Measurements from ENCODE around the gene PCNT.

The PCNT gene

DNA sequence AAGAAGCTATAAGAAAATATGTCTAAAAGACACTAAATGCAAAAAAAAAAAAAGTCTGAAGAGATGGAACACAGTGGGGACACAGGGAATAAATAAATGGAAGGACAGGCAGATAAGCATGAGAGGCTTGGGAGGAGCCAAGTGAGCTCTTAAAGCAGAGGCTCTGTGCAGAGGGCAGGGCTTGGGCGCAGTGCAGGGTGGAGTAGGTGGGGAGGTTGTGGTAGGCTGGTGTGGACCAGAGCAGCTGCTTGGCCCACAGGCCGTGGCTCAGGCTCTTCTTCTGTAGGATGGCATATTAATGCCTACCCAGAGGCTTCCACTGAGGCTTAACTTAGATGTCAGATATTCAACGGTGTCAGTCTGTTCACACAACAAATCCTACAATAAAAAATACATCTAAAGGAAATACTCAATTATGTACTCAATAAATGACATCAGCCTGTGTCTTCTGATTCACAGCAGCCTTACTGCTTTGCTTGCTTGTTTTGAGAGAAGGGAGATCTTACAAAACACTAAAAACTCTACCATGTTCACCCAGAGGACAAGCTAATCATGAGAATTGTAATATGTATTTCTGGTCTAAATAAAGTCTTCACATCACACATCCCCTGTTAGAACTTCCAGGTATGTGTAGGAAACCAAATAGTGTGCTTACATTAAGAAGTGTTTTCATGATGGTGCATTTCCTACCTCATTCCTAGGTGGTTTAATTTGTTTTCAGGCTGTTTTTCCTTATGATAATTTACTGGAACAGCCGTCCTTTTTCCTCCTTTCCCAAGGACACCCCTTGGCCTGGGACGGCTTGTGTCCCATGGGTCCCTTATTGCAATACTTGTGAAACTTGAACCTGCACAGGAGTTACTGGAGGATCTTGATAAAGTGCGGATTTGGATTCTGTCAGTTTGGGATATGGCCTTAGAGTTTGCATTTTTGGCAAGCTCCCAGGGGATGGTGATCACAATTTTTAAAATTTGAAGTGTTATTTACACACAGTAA is 159.6 kb downstream of the PCNT start (continued):
- TF ChIP-seq, protein P1, sequence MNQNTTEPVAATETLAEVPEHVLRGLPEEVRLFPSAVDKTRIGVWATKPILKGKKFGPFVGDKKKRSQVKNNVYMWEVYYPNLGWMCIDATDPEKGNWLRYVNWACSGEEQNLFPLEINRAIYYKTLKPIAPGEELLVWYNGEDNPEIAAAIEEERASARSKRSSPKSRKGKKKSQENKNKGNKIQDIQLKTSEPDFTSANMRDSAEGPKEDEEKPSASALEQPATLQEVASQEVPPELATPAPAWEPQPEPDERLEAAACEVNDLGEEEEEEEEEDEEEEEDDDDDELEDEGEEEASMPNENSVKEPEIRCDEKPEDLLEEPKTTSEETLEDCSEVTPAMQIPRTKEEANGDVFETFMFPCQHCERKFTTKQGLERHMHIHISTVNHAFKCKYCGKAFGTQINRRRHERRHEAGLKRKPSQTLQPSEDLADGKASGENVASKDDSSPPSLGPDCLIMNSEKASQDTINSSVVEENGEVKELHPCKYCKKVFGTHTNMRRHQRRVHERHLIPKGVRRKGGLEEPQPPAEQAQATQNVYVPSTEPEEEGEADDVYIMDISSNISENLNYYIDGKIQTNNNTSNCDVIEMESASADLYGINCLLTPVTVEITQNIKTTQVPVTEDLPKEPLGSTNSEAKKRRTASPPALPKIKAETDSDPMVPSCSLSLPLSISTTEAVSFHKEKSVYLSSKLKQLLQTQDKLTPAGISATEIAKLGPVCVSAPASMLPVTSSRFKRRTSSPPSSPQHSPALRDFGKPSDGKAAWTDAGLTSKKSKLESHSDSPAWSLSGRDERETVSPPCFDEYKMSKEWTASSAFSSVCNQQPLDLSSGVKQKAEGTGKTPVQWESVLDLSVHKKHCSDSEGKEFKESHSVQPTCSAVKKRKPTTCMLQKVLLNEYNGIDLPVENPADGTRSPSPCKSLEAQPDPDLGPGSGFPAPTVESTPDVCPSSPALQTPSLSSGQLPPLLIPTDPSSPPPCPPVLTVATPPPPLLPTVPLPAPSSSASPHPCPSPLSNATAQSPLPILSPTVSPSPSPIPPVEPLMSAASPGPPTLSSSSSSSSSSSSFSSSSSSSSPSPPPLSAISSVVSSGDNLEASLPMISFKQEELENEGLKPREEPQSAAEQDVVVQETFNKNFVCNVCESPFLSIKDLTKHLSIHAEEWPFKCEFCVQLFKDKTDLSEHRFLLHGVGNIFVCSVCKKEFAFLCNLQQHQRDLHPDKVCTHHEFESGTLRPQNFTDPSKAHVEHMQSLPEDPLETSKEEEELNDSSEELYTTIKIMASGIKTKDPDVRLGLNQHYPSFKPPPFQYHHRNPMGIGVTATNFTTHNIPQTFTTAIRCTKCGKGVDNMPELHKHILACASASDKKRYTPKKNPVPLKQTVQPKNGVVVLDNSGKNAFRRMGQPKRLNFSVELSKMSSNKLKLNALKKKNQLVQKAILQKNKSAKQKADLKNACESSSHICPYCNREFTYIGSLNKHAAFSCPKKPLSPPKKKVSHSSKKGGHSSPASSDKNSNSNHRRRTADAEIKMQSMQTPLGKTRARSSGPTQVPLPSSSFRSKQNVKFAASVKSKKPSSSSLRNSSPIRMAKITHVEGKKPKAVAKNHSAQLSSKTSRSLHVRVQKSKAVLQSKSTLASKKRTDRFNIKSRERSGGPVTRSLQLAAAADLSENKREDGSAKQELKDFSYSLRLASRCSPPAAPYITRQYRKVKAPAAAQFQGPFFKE (tag by site-specific recombination; IDR thresholded peaks at IDR 0.05; ENCODE audit: borderline replicate concordance), result no peak
- TF ChIP-seq, protein P2, sequence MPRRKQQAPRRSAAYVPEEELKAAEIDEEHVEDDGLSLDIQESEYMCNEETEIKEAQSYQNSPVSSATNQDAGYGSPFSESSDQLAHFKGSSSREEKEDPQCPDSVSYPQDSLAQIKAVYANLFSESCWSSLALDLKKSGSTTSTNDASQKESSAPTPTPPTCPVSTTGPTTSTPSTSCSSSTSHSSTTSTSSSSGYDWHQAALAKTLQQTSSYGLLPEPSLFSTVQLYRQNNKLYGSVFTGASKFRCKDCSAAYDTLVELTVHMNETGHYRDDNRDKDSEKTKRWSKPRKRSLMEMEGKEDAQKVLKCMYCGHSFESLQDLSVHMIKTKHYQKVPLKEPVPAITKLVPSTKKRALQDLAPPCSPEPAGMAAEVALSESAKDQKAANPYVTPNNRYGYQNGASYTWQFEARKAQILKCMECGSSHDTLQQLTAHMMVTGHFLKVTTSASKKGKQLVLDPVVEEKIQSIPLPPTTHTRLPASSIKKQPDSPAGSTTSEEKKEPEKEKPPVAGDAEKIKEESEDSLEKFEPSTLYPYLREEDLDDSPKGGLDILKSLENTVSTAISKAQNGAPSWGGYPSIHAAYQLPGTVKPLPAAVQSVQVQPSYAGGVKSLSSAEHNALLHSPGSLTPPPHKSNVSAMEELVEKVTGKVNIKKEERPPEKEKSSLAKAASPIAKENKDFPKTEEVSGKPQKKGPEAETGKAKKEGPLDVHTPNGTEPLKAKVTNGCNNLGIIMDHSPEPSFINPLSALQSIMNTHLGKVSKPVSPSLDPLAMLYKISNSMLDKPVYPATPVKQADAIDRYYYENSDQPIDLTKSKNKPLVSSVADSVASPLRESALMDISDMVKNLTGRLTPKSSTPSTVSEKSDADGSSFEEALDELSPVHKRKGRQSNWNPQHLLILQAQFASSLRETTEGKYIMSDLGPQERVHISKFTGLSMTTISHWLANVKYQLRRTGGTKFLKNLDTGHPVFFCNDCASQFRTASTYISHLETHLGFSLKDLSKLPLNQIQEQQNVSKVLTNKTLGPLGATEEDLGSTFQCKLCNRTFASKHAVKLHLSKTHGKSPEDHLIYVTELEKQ (tag by site-specific recombination; IDR thresholded peaks at IDR 0.05; ENCODE audit: borderline replicate concordance), result no peak
- no peak for TF ChIP-seq SETDB1 (IDR thresholded peaks at IDR 0.05; ENCODE audit: insufficient read length, low read length)
- TF ChIP-seq ZNF223 (tag by site-specific recombination; IDR thresholded peaks at IDR 0.05), result no peak
- no peak for TF ChIP-seq ZFP69B (tag by site-specific recombination; IDR thresholded peaks at IDR 0.05)
- no peak for TF ChIP-seq TCF7L2 (IDR thresholded peaks at IDR 0.05; ENCODE audit: borderline replicate concordance, low read depth, low read length)
- TF ChIP-seq ZNF114 (tag by site-specific recombination; IDR thresholded peaks at IDR 0.05), result no peak
- TF ChIP-seq, protein P3, sequence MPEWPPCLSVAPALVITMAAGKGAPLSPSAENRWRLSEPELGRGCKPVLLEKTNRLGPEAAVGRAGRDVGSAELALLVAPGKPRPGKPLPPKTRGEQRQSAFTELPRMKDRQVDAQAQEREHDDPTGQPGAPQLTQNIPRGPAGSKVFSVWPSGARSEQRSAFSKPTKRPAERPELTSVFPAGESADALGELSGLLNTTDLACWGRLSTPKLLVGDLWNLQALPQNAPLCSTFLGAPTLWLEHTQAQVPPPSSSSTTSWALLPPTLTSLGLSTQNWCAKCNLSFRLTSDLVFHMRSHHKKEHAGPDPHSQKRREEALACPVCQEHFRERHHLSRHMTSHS (tag by site-specific recombination; IDR thresholded peaks at IDR 0.05), result no peak
- TF ChIP-seq, protein P4, sequence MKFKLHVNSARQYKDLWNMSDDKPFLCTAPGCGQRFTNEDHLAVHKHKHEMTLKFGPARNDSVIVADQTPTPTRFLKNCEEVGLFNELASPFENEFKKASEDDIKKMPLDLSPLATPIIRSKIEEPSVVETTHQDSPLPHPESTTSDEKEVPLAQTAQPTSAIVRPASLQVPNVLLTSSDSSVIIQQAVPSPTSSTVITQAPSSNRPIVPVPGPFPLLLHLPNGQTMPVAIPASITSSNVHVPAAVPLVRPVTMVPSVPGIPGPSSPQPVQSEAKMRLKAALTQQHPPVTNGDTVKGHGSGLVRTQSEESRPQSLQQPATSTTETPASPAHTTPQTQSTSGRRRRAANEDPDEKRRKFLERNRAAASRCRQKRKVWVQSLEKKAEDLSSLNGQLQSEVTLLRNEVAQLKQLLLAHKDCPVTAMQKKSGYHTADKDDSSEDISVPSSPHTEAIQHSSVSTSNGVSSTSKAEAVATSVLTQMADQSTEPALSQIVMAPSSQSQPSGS (tag by site-specific recombination; IDR thresholded peaks at IDR 0.05; ENCODE audit: low read depth), result no peak
- no peak for TF ChIP-seq ZNF677 (tag by site-specific recombination; IDR thresholded peaks at IDR 0.05)
- TF ChIP-seq, protein P5, sequence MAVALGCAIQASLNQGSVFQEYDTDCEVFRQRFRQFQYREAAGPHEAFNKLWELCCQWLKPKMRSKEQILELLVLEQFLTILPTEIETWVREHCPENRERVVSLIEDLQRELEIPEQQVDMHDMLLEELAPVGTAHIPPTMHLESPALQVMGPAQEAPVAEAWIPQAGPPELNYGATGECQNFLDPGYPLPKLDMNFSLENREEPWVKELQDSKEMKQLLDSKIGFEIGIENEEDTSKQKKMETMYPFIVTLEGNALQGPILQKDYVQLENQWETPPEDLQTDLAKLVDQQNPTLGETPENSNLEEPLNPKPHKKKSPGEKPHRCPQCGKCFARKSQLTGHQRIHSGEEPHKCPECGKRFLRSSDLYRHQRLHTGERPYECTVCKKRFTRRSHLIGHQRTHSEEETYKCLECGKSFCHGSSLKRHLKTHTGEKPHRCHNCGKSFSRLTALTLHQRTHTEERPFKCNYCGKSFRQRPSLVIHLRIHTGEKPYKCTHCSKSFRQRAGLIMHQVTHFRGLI (tag by site-specific recombination; IDR thresholded peaks at IDR 0.05), result no peak
- TF ChIP-seq, protein P6, sequence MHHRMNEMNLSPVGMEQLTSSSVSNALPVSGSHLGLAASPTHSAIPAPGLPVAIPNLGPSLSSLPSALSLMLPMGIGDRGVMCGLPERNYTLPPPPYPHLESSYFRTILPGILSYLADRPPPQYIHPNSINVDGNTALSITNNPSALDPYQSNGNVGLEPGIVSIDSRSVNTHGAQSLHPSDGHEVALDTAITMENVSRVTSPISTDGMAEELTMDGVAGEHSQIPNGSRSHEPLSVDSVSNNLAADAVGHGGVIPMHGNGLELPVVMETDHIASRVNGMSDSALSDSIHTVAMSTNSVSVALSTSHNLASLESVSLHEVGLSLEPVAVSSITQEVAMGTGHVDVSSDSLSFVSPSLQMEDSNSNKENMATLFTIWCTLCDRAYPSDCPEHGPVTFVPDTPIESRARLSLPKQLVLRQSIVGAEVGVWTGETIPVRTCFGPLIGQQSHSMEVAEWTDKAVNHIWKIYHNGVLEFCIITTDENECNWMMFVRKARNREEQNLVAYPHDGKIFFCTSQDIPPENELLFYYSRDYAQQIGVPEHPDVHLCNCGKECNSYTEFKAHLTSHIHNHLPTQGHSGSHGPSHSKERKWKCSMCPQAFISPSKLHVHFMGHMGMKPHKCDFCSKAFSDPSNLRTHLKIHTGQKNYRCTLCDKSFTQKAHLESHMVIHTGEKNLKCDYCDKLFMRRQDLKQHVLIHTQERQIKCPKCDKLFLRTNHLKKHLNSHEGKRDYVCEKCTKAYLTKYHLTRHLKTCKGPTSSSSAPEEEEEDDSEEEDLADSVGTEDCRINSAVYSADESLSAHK (tag by site-specific recombination; IDR thresholded peaks at IDR 0.05), result no peak
- TF ChIP-seq ZBTB17 (tag by site-specific recombination; IDR thresholded peaks at IDR 0.05), result no peak
- TF ChIP-seq, protein P7, sequence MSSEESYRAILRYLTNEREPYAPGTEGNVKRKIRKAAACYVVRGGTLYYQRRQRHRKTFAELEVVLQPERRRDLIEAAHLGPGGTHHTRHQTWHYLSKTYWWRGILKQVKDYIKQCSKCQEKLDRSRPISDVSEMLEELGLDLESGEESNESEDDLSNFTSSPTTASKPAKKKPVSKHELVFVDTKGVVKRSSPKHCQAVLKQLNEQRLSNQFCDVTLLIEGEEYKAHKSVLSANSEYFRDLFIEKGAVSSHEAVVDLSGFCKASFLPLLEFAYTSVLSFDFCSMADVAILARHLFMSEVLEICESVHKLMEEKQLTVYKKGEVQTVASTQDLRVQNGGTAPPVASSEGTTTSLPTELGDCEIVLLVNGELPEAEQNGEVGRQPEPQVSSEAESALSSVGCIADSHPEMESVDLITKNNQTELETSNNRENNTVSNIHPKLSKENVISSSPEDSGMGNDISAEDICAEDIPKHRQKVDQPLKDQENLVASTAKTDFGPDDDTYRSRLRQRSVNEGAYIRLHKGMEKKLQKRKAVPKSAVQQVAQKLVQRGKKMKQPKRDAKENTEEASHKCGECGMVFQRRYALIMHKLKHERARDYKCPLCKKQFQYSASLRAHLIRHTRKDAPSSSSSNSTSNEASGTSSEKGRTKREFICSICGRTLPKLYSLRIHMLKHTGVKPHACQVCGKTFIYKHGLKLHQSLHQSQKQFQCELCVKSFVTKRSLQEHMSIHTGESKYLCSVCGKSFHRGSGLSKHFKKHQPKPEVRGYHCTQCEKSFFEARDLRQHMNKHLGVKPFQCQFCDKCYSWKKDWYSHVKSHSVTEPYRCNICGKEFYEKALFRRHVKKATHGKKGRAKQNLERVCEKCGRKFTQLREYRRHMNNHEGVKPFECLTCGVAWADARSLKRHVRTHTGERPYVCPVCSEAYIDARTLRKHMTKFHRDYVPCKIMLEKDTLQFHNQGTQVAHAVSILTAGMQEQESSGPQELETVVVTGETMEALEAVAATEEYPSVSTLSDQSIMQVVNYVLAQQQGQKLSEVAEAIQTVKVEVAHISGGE (tag by site-specific recombination; conservative IDR thresholded peaks at IDR 0.05; ENCODE audit: low read depth), result no peak
- no peak for TF ChIP-seq YY2 (tag by site-specific recombination; IDR thresholded peaks at IDR 0.05)
- peak; percentile 87 for TF ChIP-seq ZNF600 (tag by site-specific recombination; IDR thresholded peaks at IDR 0.05)
- peak; percentile 16; the same call in 1 of the 2 replicates for TF ChIP-seq OSR2 (tag by site-specific recombination; IDR thresholded peaks at IDR 0.05)
- no peak for TF ChIP-seq BCL11A (tag by site-specific recombination; IDR thresholded peaks at IDR 0.05; ENCODE audit: low read depth)

All from HEK293 (cell line).